Loucy (cell line): ENCODE data around the gene BCL11A.

ENCODE experiments used
- EZH2phosphoT487 ChIP-seq: fragments of 200-600 bp; IDR thresholded peaks from 2 replicates; pipeline ENCODE4 v1.6.1; 2018; ENCODE audit warnings: antibody characterized with exemption, mild to moderate bottlenecking, moderate library complexity, borderline replicate concordance
- TF ChIP-seq, protein P1 (sequence below): fragments of 200-600 bp; sonication (generic); conservative IDR thresholded peaks from 2 replicates; pipeline ENCODE4 v1.5.1; 2014; ENCODE audit warnings: mild to moderate bottlenecking, antibody characterized with exemption, low read length

GRCh38 chr2:60438131-60438530 lies 115.3 kb downstream of the BCL11A start:
- TF ChIP-seq, protein P1, sequence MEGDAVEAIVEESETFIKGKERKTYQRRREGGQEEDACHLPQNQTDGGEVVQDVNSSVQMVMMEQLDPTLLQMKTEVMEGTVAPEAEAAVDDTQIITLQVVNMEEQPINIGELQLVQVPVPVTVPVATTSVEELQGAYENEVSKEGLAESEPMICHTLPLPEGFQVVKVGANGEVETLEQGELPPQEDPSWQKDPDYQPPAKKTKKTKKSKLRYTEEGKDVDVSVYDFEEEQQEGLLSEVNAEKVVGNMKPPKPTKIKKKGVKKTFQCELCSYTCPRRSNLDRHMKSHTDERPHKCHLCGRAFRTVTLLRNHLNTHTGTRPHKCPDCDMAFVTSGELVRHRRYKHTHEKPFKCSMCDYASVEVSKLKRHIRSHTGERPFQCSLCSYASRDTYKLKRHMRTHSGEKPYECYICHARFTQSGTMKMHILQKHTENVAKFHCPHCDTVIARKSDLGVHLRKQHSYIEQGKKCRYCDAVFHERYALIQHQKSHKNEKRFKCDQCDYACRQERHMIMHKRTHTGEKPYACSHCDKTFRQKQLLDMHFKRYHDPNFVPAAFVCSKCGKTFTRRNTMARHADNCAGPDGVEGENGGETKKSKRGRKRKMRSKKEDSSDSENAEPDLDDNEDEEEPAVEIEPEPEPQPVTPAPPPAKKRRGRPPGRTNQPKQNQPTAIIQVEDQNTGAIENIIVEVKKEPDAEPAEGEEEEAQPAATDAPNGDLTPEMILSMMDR = no peak
- no peak for TF ChIP-seq EZH2phosphoT487
